ENCODE results near the gene FAM200C.

The FAM200C gene

DNA sequence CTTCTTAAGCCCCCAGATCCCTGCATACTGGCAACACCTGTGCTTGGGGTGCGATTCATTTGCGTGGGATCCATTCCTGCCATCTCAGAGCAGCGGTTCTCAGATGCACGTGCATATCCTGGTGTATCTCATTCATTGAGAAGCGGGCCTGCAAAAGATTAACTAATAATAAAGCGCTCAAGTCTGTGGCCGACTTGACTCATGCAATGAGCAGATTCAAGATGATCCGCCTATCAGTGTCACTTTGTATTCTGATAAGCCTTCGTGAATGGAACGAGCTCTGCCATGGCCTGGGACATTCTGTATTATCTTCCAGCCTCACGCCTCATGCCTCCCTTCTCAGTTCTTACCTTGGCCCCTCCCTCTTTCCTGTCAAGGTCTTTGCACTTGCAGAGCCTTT lies 51.8 kb downstream of the FAM200C start:
- no peak for DNase-seq (ENCODE audit: low read depth)
- TF ChIP-seq, protein P1, sequence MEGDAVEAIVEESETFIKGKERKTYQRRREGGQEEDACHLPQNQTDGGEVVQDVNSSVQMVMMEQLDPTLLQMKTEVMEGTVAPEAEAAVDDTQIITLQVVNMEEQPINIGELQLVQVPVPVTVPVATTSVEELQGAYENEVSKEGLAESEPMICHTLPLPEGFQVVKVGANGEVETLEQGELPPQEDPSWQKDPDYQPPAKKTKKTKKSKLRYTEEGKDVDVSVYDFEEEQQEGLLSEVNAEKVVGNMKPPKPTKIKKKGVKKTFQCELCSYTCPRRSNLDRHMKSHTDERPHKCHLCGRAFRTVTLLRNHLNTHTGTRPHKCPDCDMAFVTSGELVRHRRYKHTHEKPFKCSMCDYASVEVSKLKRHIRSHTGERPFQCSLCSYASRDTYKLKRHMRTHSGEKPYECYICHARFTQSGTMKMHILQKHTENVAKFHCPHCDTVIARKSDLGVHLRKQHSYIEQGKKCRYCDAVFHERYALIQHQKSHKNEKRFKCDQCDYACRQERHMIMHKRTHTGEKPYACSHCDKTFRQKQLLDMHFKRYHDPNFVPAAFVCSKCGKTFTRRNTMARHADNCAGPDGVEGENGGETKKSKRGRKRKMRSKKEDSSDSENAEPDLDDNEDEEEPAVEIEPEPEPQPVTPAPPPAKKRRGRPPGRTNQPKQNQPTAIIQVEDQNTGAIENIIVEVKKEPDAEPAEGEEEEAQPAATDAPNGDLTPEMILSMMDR (IDR thresholded peaks at IDR 0.05; ENCODE audit: insufficient read depth, low read depth, low read length, missing control alignments), result no peak
- H3K4me3 ChIP-seq (ENCODE audit: low read depth, low read length), result no peak overlapping the region

DNA sequence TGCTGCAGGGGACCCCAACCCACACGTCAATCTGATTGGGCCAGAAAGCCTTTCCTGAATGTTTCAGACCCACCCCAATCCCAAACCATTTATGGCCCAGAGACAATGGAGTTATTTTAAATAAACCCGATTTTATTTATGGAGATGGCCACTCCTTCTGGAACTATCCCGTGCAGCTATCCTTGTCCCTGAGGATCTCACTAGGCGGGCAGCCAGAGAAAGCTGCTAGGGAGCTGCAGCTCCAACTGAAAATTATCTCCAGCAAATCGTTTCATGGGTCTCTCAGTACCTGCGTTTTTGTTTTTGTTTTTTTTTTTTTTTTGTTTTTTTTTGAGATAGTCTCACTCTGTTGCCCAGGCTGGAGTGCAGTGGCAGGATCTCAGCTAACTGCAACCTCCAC lies 52.4 kb downstream of the FAM200C start:
- no peak overlapping the region for H3K4me3 ChIP-seq (ENCODE audit: low read depth, low read length)
- TF ChIP-seq, protein P1 (IDR thresholded peaks at IDR 0.05; ENCODE audit: insufficient read depth, low read depth, low read length, missing control alignments), result no peak
- DNase-seq (ENCODE audit: low read depth), result no peak
